ENCODE results near the gene PARVG.
A peak's percentile ranks its signal among the peaks of the same experiment; 100 is the strongest.
"Not testable (repeated sequence)": the region's sequence is repeated elsewhere in the genome, so short reads cannot be mapped to it uniquely, and the experiment has no call there.

PARVG gene

DNA sequence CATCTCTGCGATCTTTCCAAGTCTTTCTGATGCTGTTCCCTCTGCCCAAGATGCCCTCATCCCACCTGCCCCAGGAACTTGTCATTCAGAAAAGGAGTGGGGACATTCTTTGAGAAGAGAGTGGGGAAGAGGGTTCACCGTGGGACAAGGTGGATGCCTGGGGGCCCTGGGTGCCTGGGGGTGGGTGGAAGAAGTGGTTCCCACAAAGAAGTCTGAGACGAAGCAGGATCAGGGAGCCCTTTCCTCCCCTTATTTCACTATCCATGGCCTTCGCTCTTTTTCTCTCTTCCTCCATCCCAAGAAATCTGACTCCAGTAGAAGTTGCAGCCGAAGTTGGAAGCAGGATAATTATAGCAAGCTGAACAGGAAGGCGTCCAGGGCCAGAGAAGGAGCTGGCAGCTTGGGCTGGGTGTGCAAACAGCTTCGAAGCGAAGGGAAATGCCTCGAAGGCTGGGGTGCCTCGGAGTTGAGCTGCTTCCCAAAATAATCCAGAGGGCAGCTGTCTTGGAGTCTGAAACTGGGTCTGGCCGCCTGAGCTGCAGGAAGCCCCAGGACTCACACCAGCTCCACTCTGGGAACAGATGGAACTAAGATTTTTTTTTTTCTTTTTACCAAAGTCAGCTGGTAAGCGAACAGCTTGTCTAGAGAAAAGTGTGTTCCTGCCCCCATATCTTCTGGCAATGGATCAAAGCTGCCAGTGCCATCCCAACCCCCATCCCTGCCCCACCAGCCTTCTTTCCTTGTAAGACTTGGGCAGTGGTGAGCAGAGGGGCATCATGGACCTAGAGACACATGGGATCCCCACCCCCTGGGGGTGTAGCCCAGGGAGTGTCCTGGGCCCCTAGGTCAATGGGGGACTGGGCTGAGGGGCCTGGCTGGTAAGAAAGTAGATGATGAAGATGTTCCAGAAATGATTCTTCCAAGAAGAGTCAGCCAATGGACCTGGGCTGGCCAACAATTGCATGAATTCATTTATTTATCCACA is 31.5 kb downstream of the PARVG start:
- peak in 36 of 58 donors; percentile 11 to 85 (median 44) for DNase-seq

DNA sequence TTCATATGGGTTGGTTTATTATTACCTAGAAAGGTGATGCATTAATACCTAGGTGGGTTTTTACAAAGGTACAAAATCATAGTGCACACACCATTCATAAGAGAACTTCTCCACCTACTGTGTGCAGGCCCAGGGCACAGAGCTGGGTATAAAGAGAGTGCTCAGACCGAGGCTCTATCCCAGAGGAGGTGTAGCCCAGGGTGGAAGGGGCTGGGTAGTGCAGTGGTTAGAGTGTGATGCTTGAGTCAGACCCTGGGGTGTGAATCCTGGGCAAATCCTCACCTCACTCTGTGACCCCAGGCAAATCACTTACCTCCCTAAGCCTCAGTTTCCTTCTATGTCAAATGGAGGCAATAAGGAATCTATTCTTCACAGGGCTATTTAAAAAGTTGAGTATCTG is 32.2 kb downstream of the PARVG start:
- no peak for DNase-seq

DNA sequence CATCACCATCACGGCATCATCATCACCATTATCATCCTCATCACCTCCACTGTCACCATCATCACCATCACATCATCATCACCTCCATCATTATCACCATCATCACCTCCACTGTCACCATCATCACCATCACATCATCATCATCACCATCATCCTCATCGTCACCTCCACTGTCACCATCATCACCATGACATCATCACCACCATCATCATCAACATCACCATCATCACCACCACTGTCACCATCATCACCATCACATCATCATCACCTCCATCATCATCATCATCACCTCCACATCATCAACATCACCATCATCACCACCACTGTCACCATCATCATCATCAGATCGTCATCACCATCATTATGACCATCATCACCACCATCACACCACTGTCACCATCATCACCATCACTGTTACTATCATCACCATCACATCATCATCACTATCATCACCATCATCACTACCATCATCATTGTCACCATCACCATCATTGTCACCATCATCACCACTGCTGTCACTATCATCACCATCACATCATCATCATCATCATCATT is 32.8 kb downstream of the PARVG start:
- no peak for DNase-seq

DNA sequence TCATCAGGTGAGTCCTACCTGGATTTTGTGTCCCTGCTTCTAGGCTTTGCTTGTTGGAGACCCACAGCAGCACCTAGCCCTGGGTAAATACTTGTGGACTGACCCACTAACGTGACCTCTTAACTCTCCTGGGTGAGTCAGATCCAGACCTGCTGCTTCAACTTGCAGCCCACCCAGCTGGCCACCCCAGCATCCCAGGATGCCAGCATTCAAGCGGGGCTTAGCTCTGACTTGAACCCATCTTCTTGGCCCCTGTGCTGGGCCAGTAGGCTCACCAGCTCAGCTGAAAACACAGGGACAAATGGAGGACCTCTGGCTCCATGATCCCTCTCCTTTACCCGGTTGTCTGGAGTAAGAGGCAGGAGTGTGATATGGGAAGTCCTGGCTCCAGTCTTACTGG is 33.5 kb downstream of the PARVG start:
- no peak for DNase-seq

DNA sequence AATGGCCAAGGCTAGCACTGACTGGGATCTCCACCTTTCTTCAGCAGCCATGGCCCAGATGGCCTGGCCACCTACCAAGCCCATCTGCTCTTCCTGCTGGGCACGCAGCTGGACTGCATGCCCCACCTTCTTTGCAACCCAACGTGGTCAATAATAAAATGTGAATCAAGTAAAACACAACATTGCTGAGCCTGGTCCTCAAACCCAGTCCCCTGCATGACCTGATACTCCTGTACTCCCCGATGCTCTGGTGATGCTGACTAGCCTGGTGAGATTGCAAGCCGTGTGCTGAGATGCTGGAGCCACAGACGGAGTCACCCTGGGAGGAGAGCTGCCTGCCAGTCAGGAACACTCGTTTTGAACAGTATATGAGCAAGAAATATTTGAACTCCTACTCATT is 34.0 kb downstream of the PARVG start:
- no peak for DNase-seq

DNA sequence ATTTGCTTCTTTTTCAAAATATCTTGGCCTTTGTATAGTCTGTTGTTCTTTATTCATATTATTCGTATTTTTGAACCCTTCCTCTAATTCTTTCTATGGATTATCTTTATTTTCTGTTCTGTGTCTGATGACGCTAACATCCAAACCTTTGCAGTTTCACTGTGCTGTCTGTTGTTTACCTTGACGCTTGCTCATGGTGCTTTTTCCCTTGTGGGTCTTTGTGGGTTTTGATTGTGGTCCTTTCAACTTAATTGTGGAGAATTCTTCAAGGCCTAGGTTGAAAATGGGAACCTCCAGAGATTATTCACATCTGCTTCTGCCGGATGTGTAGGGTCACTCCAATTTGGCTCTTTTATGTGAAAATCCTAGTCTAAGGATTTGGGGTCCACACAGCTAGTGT is 34.6 kb downstream of the PARVG start:
- DNase-seq = no peak

DNA sequence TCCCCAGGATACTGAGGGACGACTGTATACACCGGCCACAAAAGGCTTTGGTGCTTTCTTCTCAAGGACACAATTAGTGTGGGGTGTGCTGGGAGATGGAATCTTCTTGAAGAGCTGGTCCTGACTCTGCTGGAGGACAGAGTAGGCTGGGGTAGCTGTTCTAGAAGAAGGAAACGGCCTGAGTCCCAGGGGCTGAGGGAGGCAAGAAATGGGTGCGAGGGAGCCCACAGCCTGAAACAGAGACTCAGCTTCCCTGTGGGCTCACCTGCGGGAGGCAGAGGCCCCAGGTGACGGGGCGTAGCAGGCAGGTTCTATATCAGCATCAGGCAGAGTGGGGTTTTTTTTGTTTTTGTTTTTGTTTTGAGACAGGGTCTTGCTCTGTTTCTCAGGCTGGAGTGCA is 36.6 kb downstream of the PARVG start:
- DNase-seq = no peak

DNA sequence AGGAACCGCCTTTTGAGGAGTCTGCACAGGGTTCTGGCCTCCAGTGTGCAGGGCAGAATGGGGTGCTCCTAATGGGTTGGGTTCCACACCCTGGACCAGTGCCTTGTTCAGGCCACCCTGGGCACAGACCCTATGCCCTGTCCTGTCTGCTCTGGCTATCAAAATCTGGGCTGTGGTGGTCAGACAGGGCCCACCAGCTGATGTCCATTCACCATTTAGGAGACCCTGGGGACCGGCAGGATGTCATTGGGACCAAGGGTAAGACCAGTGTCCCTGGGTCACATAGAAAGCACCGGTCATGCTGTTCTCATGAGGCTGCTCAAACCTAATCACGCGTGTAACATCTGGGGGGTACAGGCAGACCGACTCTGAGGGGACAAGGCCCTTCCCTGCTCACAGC is 37.3 kb downstream of the PARVG start:
- DNase-seq = no peak

DNA sequence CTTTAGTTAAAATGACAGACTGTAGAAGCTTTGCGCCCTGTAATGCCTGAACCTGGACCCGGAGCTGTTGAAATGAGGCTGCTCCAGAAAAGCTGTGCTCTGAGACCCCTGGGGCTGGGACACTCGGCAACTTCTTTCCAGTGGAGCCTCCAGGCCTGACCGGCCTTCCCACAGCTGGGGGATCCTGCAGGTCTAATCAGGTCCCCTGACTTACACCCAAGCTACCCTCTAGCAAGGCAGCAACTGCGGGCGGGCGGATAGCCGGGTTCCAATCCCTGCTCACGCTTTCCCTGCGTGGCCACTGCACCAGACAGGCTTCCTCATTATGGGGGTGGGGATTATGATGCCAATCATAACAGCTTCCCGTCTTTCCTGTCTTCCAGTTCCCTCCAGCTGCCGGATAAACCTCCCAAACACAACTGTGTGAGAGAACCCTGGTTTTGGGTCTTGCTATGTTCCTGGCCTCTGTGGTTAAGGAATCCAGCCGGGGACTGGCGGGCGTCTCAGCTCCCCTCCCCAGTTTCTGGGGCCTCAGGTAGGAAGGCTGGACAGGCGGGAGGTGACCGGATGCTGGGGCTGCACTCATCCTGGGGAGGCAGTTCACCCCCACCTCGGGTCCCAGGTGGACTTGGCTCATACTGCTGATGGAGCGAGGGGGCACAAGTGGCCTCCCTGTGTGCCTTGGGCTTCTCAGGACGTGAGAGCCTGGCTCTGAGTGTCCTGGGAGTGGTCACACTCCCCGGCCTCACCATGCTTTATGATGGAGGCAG is 38.6 kb downstream of the PARVG start:
- no peak for DNase-seq

DNA sequence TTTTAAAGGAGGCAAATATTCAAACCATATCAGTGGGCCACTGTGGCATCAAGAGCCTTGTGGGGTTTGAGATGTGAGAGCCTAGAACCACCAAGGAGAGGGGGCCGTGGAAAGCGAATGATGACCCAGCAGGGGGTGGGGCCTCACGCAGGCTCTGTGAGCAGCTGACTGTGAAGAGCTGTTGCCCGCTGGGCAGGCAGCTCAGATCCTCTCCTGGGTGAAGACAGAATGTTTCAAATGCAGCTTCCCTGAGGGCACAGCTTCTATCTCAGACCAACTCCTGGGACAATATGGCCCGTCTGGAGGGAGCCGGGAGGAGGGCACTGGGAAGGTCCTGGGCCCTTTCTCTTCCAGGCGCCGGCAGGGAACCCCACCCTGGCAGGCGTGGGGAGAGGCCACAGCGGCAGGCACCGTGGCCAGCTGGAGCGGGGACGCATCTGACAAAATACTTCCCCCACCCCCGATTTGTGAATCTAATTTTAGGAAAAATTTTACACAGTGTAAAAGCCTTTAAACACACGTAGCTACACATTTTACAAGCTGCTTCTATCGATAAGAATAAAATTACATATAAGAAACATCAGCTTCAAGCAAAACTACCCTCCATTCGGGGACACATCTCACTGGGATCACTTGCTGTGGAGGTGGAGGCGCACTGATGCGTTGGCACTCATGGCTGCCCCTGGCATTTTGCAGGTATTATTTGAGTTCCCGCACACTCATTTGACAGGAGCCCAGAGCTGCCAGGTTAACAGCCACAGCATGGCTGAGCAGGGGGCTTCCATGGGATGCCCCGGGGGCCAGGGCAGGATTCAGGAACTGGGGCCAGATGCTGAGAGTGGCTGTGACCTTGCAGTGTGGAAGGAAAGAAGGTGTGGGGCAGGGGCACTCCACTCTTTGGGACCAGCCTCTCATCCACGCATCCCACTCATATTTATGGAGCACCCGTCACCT is 40.3 kb downstream of the PARVG start:
- DNase-seq = no peak

DNA sequence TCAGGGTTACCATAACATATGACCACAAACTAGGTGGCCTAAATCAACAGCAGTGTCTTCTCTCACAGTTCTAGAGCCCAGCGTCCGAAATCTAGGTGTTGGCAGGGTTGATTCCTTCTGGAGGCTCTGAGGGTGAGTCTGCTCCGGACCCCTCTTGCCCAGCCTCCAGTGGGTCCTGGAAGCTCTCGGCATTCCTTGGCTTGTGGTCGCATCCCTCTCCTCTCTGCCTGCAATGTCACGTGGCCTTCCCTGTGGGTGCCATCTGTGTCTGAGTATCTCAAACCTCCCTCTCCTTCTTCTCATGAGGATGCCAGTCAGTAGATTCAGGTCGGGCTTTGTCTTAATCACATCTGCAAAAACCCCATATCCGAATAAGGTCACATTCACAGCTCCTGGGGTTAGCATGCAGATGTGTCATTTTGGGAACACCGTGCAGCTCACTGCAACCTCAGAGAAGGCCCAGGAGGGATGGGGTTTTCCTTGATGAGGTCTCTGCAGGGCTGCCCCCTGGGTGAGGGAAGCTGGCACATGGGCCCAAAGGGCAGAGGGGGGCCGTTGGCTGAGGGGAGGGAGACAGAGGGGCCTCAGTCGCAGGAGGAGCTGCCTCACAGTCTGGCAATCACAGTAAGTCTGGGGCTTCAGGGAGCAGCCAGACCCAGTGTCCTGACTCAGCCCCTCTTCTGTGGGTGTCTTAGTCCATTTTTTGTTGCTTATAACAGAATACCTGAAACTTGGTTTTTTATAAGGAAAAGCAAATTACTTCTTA is 41.2 kb downstream of the PARVG start:
- DNase-seq = no peak

DNA sequence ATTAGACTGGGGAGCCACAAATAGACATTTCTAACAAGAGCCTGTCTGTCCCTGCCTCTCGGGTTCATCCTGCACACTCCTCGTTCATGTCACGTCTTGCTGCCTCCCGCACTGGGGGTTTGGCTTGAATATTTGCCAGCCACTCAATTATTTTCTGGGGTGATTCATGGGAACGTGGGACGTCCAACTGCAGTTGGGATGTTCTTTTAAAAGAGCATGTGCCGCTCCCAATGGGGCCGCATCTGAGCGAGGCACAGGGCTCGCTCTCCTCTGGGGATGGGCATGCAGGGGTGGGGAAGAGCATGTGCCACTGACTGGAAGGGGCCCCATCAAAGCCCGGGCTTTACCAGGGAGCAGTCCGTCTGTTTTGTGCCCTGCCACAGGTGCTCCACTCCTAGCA is 43.4 kb downstream of the PARVG start:
- DNase-seq = no peak

DNA sequence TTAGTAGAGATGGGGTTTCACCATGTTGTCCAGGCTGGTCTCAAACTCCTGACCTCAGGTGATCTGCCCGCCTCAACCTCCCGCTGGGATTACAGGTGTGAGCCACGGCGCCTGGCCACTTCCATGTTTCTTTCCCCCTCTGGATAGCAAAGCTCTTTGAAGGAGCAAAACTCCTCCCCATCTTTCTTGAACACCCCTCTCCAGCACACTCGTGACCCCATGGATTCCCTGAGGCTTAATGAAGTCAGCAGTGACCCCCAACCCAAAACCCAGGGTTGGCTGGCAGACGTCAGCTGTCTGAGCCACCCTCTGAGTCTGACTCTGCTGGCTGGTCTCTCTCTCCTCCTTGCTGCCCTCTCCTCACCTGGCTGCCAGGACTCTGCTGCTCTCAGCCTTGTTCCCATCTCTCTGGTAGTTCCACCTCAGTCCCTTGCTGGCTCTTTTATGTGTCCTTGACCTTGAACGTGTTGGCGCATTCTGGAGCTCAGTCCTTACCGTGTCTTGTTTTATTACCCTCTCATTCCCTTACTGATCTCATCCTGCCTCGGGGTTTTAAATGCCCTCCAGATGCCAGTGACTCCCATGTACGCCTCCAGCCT is 44.5 kb downstream of the PARVG start:
- DNase-seq = no peak

DNA sequence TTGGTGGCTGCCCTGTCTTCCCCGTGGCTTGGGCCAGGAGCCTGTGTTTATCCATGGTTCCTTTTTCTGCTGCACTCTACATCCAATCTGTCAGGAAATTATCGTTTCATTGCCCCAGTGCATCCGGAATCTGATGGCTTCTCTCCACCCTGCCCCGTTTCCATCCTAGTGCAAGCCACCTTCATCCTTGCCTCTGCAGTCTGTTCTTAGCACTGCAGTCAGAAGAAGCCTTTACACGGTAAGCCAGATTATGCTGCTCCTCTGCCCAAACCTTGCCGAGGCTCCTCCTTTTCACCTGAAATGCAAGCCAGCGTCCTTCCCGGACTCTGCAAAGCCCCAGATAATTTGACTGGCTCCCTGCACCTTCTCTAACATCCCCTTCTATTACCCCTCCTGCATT is 45.1 kb downstream of the PARVG start:
- DNase-seq = no peak

DNA sequence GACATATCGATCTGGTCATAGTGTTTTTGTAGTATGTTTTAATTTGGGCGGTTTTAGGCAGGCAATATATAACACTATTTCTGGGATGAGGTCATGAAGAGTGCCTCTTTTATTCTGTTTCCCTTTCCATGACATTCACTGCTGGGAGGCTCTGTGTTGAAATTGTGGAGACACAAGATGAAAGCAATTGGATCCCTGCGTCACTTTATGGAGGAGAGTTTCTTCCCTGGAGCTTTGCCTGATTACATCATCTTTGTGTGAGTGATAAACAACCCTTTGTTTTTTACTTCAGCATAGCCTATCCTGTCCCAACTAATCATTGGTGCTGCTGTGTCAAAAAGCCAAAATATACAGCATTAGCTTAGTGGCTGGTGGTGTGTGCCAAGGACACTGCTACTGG is 48.6 kb downstream of the PARVG start:
- DNase-seq = no peak

DNA sequence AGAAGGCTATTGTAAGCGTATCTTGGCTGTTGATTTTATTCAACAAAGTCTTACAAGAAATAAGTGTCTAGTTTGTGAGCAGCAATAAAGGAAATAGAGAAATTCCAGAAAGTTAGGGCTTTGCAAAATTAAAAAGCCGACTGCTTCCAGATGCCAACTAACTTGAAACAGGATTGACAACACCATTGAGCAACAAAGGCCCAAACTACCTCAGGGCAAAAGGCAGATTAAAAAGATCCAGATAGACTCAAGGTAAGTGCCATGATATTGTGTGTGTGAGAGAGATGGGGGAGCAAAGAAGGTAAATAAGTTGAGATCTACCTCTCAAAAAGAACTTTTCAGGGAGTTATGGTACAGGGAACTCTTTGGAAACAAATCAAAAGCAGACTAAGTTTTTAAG is 49.1 kb downstream of the PARVG start:
- DNase-seq = no peak

DNA sequence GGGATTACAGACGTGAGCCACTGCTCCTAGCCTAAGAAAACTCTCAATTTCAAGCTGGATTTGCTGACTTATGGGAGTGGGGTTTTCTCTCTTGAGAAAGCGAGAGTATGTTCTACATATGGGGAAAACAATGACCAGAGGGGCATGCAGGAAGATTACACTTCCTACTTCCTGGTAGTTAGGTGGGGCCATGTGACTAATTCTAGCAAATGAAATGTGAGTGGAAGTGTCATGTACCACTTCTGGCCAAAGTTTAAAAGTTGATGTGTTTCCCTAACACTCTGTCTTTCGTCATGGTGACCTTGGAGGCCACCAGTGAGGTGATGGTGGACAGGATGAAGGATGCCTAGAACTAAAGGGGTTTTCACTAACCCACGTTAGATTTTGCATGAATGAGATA is 50.5 kb downstream of the PARVG start:
- no peak for DNase-seq

DNA sequence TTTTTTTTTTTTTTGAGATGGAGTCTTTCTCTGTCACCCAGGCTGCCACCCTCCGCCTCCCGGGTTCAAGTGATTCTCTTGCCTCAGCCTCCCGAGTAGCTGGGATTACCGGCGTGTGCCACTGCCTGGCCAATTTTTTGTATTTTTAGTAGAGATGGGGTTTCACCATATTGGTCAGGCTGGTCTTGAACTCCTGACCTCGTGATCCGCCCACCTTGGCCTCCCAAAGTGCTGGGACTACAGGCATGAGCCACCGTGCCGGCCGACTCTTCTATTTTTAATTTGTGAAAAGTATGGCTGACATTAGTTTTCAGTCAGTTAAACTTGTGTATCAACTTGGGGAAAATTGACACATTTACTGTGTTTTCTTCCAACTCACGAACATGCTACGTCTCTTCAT is 53.6 kb downstream of the PARVG start:
- not testable (repeated sequence) for DNase-seq

DNA sequence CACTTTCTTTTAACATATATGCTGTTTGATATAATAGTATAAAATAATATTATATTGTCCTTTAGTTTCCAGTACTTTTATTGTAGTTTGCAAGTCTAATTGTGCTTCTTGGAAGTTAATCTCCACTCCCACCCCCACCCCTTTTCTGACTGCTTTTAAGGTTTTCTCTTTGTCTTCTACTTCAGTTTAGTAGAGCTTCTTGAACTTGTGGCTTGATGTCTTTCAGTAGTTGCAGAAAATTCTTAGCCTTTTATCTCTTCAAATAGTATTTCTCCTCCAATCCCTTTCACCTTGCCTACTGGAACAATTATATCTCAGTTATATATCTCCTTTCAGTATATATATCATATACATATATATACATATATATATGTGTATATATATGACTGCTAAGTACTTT is 56.6 kb downstream of the PARVG start:
- DNase-seq = no peak

DNA sequence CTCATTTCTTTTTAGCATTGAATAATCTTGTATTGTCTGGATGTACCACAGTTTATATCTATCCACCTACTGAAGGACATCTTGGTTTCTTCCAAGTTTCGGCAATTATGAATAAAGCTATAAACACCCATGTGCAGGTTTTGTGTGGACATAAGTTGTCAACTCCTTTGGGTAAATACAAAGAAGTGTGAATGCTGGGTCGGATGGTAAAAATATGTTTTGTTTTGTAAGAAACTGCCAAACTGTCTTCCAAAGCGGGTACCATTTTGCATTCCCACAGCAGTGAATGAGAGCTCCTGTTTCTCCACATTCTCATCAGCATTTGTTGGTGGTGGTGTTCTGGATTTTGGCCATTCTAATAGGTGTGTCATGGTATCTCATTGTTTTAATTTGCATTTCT is 60.4 kb downstream of the PARVG start:
- DNase-seq = not testable (repeated sequence)

All from anterior cingulate cortex (tissue), 58 donors.